Activated CD8-positive, alpha-beta T cell treated with anti-CD3 and anti-CD28 coated beads, Interleukin-2, amount 10 ng/mL, durations not matched to agents 7 days and 5 days (primary cell): ENCODE results near the gene PARD3B. TPM values are rescaled to one million over a fixed set of nuclear protein-coding genes. Genes with fewer than 3 reads are reported as not detected.

Experiments used
- ATAC-seq: fragments of 150-1000 bp; cut with Tn5 transposase; one replicate; pipeline ENCODE4 v1.10.0; 2021; ENCODE audit warnings: moderate library complexity
- CTCF ChIA-PET: fragments of 350-600 bp; sonication (Branson Sonifier 250); formaldehyde crosslinking; loops from one replicate; lab custom pipeline; 2021; ENCODE audit warnings: antibody characterized with exemption; lab: Charles Lee
- POLR2A ChIA-PET: fragments of 350-600 bp; sonication (Branson Sonifier 250); formaldehyde crosslinking; loops from one replicate; lab custom pipeline; 2021; ENCODE audit warnings: antibody characterized with exemption; lab: Charles Lee
- DNase-seq: peaks from one replicate; pipeline ENCODE4 v3.0.0-alpha.2; 2020
- H3K27ac Mint-ChIP-seq: one replicate; pipeline ENCODE4 v1.8.0; 2021; ENCODE audit warnings: mild to moderate bottlenecking, mixed read lengths
- H3K27me3 Mint-ChIP-seq: one replicate; pipeline ENCODE4 v1.8.0; 2021; ENCODE audit warnings: low read depth, mixed read lengths
- H3K36me3 Mint-ChIP-seq: one replicate; pipeline ENCODE4 v1.8.0; 2021; ENCODE audit warnings: low read depth, mixed read lengths
- H3K4me1 Mint-ChIP-seq: one replicate; pipeline ENCODE4 v1.8.0; 2021; ENCODE audit warnings: low read depth, mixed read lengths
- H3K4me3 Mint-ChIP-seq: one replicate; pipeline ENCODE4 v1.8.0; 2021; ENCODE audit warnings: mild to moderate bottlenecking, mixed read lengths
- H3K9me3 Mint-ChIP-seq: one replicate; pipeline ENCODE4 v1.8.0; 2022; ENCODE audit warnings: mixed read lengths; ENCODE audit not compliant: insufficient read depth
- total RNA-seq, 2 experiments: library from RNA; stranded (reverse); gene quantifications; one replicate each; pipeline ENCODE4 v1.2.3, GENCODE V29; 2021

The PARD3B gene
- total RNA-seq, 2 experiments from 2014 or later: 0.76 to 1.0 TPM

- H3K36me3 Mint-ChIP-seq: peaks cover 18% of the 10 kb centered on the region
- CTCF ChIA-PET: no interaction called here
- no peak overlapping the region for H3K27ac Mint-ChIP-seq
- H3K4me3 Mint-ChIP-seq: no peak overlapping the region
- peaks cover 22% of the 10 kb centered on the region for H3K9me3 Mint-ChIP-seq
- ATAC-seq (no peak), DNase-seq (no peak)
- H3K4me1 Mint-ChIP-seq: peaks cover 14% of the 10 kb centered on the region
- no peaks in the 10 kb centered on the region for H3K27me3 Mint-ChIP-seq
- POLR2A ChIA-PET: no interaction called here
Observed at GRCh38 chr2:205056151-205056561, 510.9 kb downstream of the PARD3B start.

DNA sequence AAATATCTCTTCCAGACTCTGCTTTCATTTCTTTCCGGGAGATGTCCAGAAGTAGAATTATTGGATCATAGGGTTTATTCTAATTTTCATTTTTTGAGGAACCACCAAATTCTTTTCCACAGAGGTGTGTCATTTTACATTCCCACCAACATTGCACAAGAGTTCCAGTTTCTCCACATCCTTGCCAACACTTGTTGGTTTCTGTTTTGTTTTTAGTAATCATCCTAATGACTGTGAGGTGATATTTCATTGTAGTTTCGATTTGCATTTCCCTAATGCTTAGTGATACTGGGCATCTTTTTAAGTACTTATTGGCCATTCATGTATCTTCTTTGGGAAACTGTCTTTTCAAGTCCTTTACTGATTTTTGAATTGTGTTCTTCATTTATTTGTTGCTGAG is 513.1 kb downstream of the PARD3B start:
- Mint-ChIP-seq H3K4me1 (peaks cover 14% of the 10 kb centered on the region), H3K36me3 (peaks cover 18% of the 10 kb centered on the region), H3K9me3 (peaks cover 22% of the 10 kb centered on the region), H3K27ac (no peak overlapping the region), H3K27me3 (no peaks in the 10 kb centered on the region), H3K4me3 (no peak overlapping the region)
- POLR2A ChIA-PET: no interaction called here
- no peak for ATAC-seq
- DNase-seq: no peak
- CTCF ChIA-PET: no interaction called here

- H3K27ac Mint-ChIP-seq: no peak overlapping the region
- no peaks in the 10 kb centered on the region for H3K27me3 Mint-ChIP-seq
- ATAC-seq (no peak), DNase-seq (no peak)
- H3K9me3 Mint-ChIP-seq: peaks cover 19% of the 10 kb centered on the region
- peaks cover 17% of the 10 kb centered on the region for H3K36me3 Mint-ChIP-seq
- no peak overlapping the region for H3K4me3 Mint-ChIP-seq
- ChIA-PET CTCF (no interaction called here), POLR2A (no interaction called here)
- H3K4me1 Mint-ChIP-seq: peaks cover 19% of the 10 kb centered on the region
Observed at GRCh38 chr2:205060269-205060668, 515.0 kb downstream of the PARD3B start.

GRCh38 chr2:205066081-205066480 is 520.8 kb downstream of the PARD3B start:
- no peaks in the 10 kb centered on the region for H3K9me3 Mint-ChIP-seq
- no peak overlapping the region for H3K27ac Mint-ChIP-seq
- DNase-seq (no peak), ATAC-seq (no peak)
- no peak overlapping the region for H3K4me3 Mint-ChIP-seq
- H3K36me3 Mint-ChIP-seq: peaks cover 1% of the 10 kb centered on the region
- POLR2A ChIA-PET: no interaction called here
- H3K27me3 Mint-ChIP-seq: no peaks in the 10 kb centered on the region
- H3K4me1 Mint-ChIP-seq: peaks cover 5% of the 10 kb centered on the region
- CTCF ChIA-PET: no interaction called here

DNA sequence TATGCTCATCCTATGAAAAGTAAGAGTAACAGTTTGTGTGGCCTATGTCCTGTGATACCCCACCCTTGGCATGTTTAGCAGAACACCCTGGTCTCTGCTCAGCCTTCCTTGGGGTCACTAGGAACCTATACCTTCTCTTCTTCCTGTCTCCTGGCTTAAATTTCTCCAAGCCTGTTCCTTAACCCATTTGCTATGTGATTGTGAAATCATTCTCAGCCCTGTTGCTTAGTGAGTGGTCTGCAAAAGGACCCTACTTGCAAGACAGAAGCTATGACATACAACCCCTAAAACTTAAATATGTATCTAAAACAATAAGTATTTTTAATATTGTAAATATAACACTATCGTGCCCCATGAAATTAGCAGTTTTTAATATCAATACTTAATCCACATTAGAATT is 524.7 kb downstream of the PARD3B start:
- Mint-ChIP-seq H3K4me1 (peaks cover 8% of the 10 kb centered on the region), H3K9me3 (peaks cover 15% of the 10 kb centered on the region), H3K4me3 (no peak overlapping the region), H3K36me3 (peaks cover 11% of the 10 kb centered on the region), H3K27ac (no peak overlapping the region), H3K27me3 (no peaks in the 10 kb centered on the region)
- DNase-seq: no peak
- CTCF ChIA-PET: no interaction called here
- POLR2A ChIA-PET: no interaction called here
- no peak for ATAC-seq

DNA sequence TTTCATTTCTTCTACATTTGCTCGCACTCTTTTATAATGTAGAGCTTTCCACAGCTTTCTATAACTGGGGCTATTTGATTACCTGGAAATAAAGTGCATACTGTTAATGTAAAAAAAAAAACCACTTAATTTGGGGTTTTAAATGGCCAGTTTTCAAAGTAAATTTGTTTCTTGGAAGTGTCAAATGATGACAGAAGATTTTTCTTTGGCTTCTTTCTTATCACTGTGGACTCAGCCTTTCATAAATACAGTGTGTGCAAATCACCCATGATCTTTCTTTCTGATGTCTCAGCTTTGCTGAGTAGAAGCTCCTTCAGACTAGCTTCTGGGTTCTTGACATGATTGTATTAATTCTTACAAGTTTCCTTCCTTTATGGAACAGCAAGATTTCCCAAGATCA is 525.6 kb downstream of the PARD3B start:
- no peak for ATAC-seq
- H3K9me3 Mint-ChIP-seq: peaks cover 19% of the 10 kb centered on the region
- H3K36me3 Mint-ChIP-seq: peaks cover 12% of the 10 kb centered on the region

DNA sequence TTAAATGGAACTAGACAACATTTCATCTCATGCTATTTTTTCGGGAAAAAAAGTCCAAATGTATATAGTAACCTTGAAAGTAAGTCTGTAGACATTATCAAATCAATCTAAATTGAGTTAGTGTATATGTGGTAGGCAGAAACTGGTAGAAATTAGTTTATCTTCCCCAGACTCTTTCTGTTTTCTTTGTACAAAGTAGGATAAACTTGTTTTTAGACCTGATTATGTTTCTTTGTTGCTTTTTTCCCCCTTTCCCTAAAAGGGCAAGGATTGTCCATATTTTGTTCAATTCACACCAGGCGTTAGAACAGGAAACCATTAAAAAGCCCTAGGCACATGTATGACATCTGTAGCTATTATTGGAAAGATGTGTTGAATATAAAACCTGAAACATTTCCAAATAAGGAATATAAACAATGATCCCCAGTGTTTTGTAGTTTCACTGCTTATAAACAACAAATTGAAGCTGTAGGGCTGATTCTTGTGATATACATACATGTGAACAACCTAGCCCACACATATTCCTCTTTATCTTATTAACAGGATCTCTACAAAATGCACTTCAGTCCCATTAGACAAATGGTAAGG is 528.3 kb downstream of the PARD3B start:
- ChIA-PET CTCF (no interaction called here), POLR2A (no interaction called here)
- peaks cover 19% of the 10 kb centered on the region for H3K36me3 Mint-ChIP-seq
- no peaks in the 10 kb centered on the region for H3K27me3 Mint-ChIP-seq
- peaks cover 19% of the 10 kb centered on the region for H3K9me3 Mint-ChIP-seq
- ATAC-seq: no peak
- no peak overlapping the region for H3K27ac Mint-ChIP-seq
- no peak for DNase-seq
- peaks cover 35% of the 10 kb centered on the region for H3K4me1 Mint-ChIP-seq
- no peak overlapping the region for H3K4me3 Mint-ChIP-seq

More for the DNA sequence above, 525.6 kb downstream of the PARD3B start:
- Mint-ChIP-seq H3K4me3 (no peak overlapping the region), H3K27me3 (no peaks in the 10 kb centered on the region), H3K27ac (no peak overlapping the region), H3K4me1 (peaks cover 8% of the 10 kb centered on the region)
- ChIA-PET POLR2A (interaction anchor here (0.7 kb wide), 1 partner anchor 20 kb away, joined by 3 read pairs; no protein-coding TSS in a partner anchor), CTCF (no interaction called here)
- no peak for DNase-seq

GRCh38 chr2:205076405-205076804 is 531.1 kb downstream of the PARD3B start:
- DNase-seq: no peak
- ChIA-PET CTCF (interaction anchor here (0.8 kb wide), 1 partner anchor 15 kb away, joined by 3 read pairs; no protein-coding TSS in a partner anchor), POLR2A (no interaction called here)
- peaks cover 19% of the 10 kb centered on the region for H3K9me3 Mint-ChIP-seq
- peaks cover 44% of the 10 kb centered on the region for H3K4me1 Mint-ChIP-seq
- no peaks in the 10 kb centered on the region for H3K27me3 Mint-ChIP-seq
- peak; percentile 44 for ATAC-seq
- H3K4me3 Mint-ChIP-seq: peak overlapping the region; percentile 43
- peak overlapping the region; percentile 84 for H3K27ac Mint-ChIP-seq
- H3K36me3 Mint-ChIP-seq: peaks cover 28% of the 10 kb centered on the region

- peaks cover 30% of the 10 kb centered on the region for H3K36me3 Mint-ChIP-seq
- POLR2A ChIA-PET: no interaction called here
- peak overlapping the region; percentile 67 for H3K4me3 Mint-ChIP-seq
- H3K9me3 Mint-ChIP-seq: peaks cover 19% of the 10 kb centered on the region
- no peaks in the 10 kb centered on the region for H3K27me3 Mint-ChIP-seq
- H3K4me1 Mint-ChIP-seq: peaks cover 44% of the 10 kb centered on the region
- peak overlapping the region; percentile 84 for H3K27ac Mint-ChIP-seq
- ATAC-seq (peak; percentile 92), DNase-seq (peak; percentile 29)
- CTCF ChIA-PET: no interaction called here
Observed at GRCh38 chr2:205077159-205077558, 531.9 kb downstream of the PARD3B start.

- ATAC-seq (no peak), DNase-seq (no peak)
- Mint-ChIP-seq H3K36me3 (peaks cover 24% of the 10 kb centered on the region), H3K9me3 (peaks cover 8% of the 10 kb centered on the region), H3K27ac (peak overlapping the region; percentile 84), H3K4me3 (no peak overlapping the region), H3K4me1 (peaks cover 45% of the 10 kb centered on the region), H3K27me3 (no peaks in the 10 kb centered on the region)
- ChIA-PET POLR2A (no interaction called here), CTCF (no interaction called here)
Observed at GRCh38 chr2:205078762-205079161, 533.5 kb downstream of the PARD3B start.

DNA sequence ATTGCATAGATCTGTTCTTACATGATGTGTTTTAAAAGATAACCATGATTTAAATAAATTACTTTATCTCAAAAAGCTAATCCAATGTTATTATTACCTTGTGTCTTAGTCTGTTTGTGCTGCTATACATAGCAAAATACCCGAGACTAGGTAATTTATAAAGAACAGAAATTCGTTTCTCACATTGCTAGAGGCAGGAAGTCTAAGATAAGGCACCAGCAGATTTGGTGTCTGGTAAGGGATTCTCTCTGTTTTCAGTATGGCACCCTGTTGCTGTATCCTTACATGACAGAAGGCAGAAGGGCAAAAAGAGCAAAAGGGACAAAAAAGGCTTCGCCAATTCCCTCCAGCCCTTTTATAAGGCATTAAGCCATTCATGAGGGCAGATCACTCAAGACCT is 533.9 kb downstream of the PARD3B start:
- Mint-ChIP-seq H3K27me3 (no peaks in the 10 kb centered on the region), H3K36me3 (peaks cover 24% of the 10 kb centered on the region), H3K4me1 (peaks cover 44% of the 10 kb centered on the region), H3K9me3 (peaks cover 11% of the 10 kb centered on the region), H3K27ac (no peak overlapping the region), H3K4me3 (no peak overlapping the region)
- no peak for ATAC-seq
- DNase-seq: no peak
- CTCF ChIA-PET: no interaction called here
- POLR2A ChIA-PET: no interaction called here

- DNase-seq: no peak
- Mint-ChIP-seq H3K36me3 (peaks cover 4% of the 10 kb centered on the region), H3K4me1 (peaks cover 10% of the 10 kb centered on the region), H3K9me3 (peaks cover 11% of the 10 kb centered on the region), H3K4me3 (no peak overlapping the region), H3K27me3 (no peaks in the 10 kb centered on the region), H3K27ac (no peak overlapping the region)
- CTCF ChIA-PET: no interaction called here
- POLR2A ChIA-PET: no interaction called here
- no peak for ATAC-seq
Observed at GRCh38 chr2:205086662-205087061, 541.4 kb downstream of the PARD3B start.

DNA sequence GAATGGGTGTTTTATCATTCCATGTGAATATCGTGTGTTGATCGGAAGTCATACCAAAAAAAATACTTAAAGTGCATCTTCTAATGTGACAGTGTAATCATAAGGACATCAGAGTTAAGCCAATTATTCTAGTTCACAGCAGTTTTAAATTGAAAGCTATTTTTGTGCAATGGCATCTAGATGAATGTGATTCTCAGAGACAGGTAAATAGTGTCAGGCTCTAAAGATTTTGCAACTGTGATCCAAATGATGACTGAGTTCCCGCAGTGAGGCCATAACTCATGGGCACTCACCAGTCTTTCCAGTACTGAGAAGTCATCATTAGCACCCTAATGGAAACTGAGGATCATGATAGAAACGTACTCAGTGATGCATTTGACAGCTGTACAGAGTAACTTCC is 542.6 kb downstream of the PARD3B start:
- Mint-ChIP-seq H3K4me1 (peaks cover 19% of the 10 kb centered on the region), H3K9me3 (peaks cover 11% of the 10 kb centered on the region), H3K4me3 (no peak overlapping the region), H3K36me3 (peaks cover 3% of the 10 kb centered on the region), H3K27ac (no peak overlapping the region), H3K27me3 (no peaks in the 10 kb centered on the region)
- ChIA-PET POLR2A (no interaction called here), CTCF (no interaction called here)
- no peak for ATAC-seq
- no peak for DNase-seq
